GM12892 (cell line): Measurements from ENCODE around the gene ATXN1.

Experiments used
- POLR2A ChIP-seq: IDR thresholded peaks from 2 replicates; pipeline ENCODE4 v1.6.1; 2011; ENCODE audit warnings: low read depth, low read length, control low read depth
- TAF1 ChIP-seq: IDR thresholded peaks from 2 replicates; pipeline ENCODE4 v1.6.1; 2011; ENCODE audit warnings: low read depth, mild to moderate bottlenecking, control low read depth, low read length, borderline replicate concordance

- TF ChIP-seq POLR2A (no peak), TAF1 (no peak)
Observed at GRCh38 chr6:16296061-16296670, 465.1 kb downstream of the ATXN1 start.
